SH-SY5Y (cell line): ENCODE data around the gene PAPSS2.

Experiments used
- GATA2 ChIP-seq: IDR thresholded peaks from 2 replicates; pipeline ENCODE4 v1.6.1; 2011; ENCODE audit warnings: mild to moderate bottlenecking, low read depth, low read length
- GATA3 ChIP-seq: IDR thresholded peaks from 2 replicates; pipeline ENCODE4 v1.6.1; 2011; ENCODE audit warnings: low read depth, mild to moderate bottlenecking, low read length, moderate library complexity

- TF ChIP-seq GATA3 (no peak), GATA2 (no peak)
These were observed 2.3 kb upstream of the PAPSS2 start for GRCh38 chr10:87657371-87657770.
